CD4-positive, alpha-beta T cell treated with Interleukin-10 for 1 hour (primary cell): ENCODE results near the gene OMG.
"Not testable (repeated sequence)": the region's sequence is repeated elsewhere in the genome, so short reads cannot be mapped to it uniquely, and the experiment has no call there.

Experiments used
- DNase-seq: peaks from one replicate; pipeline ENCODE4 v3.0.0-alpha.2; 2020

The OMG gene, protein sequence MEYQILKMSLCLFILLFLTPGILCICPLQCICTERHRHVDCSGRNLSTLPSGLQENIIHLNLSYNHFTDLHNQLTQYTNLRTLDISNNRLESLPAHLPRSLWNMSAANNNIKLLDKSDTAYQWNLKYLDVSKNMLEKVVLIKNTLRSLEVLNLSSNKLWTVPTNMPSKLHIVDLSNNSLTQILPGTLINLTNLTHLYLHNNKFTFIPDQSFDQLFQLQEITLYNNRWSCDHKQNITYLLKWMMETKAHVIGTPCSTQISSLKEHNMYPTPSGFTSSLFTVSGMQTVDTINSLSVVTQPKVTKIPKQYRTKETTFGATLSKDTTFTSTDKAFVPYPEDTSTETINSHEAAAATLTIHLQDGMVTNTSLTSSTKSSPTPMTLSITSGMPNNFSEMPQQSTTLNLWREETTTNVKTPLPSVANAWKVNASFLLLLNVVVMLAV

DNA sequence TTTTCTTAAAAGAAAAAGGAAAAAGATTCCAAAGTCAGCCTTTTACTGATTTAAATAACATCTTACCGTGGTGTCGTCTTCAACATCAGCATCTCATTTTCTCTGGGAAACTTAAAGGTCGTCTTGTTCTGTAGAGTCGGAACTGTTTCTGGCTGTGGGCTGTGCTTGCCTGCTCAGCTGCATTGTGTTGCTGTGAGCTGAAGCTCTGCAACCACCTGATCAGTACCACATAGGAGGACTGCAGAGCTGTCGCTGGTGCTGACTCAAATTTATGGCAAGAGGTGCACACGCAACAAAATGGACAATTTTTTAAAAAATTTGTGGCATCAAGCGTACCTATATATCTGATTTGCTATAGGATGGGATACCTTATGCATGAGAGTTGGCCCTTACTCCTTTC, at the start of gene OMG:
Gene OMG (minus strand): TSS at position 150 of the 400 bp plus-strand sequence. CDS start 908 bp downstream, outside the sequence.
- no peak for DNase-seq

DNA sequence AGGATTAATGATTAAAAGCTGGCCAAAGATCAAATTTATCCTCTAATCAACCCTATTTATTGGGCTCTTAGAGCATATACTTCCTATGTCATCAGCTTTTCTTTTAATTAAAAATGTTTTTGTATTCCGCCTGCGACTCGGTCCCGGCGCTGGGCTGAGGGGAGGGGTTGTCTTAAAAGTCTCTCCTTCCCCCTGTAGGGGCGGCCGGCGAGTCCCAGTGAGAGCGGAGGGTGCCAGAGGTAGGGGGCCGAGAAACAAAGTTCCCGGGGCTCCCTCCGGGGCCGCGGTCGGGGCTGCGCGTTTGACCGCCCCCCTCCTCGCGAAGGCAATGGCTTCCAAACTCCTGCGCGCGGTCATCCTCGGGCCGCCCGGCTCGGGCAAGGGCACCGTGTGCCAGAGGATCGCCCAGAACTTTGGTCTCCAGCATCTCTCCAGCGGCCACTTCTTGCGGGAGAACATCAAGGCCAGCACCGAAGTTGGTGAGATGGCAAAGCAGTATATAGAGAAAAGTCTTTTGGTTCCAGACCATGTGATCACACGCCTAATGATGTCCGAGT, 48.2 kb upstream of the OMG start:
- not testable (repeated sequence) for DNase-seq

DNA sequence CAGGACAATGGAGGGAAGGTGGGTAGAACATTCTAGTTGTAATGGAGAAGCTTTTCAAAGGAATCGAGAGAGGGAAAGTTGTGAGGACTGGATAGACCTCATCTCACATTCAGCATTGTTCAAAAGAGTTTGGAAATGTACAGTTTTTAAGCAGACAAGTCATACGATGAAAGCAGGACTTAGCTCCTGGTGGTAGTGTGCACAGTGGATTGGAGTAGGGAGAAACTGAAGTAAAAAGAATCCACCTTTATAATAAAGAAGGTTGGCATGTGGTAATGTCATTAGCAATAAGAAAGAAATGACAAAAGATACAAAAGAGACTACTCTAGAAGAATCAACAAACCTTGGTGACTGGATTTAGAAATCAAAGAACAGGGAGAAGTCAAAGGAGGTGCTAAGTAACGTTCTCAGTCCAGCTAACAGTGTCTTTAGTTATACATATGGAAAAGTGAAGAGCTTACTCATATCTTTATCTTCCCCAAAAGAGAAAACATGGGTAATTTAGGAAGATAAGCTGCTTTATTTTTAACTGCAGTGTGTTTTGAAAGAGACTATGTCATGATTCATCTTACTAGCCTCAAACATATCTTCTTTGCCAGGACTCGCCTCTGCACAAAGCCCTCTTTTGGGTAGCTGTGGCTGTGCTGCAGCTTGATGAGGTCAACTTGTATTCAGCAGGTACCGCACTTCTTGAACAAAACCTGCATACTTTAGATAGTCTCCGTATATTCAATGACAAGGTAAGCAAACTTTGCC, 43.0 kb upstream of the OMG start:
- no peak for DNase-seq

DNA sequence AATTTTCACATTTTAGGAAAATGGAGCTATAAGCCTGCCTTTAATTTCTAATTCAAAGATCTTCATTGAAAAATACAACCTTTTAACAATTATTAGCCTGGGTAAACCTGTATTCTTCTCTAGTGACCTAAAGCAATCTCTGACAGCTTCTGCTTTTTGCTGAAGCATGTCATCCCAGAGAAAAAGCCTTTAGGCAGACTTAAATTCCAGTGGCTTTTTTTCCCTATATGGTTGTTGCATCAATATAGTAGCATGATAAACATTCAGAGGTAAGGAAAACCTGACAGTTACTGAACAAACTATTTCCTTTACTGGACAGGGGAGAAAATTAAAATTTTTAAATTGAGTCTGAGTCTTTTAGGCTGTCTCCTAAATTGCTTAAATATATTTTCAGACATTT, 32.2 kb upstream of the OMG start:
- DNase-seq = no peak

DNA sequence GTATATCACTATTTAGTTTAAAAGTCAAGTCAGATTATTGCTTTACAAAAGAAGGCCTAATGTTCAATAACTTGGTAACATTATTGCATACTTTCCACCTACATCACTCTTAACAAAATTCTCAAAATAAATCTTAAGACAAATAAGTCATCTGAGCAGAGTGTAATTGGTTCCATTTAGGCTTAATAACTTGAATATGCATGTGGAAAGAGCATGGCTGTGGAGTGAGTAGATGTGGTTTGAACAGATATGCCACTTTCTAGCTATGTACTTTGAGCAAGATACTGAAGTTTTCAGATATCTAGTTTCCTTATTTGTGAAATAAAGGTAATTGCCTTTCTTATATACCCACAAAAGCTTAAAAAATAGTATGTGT, 31.1 kb upstream of the OMG start:
- DNase-seq = no peak

DNA sequence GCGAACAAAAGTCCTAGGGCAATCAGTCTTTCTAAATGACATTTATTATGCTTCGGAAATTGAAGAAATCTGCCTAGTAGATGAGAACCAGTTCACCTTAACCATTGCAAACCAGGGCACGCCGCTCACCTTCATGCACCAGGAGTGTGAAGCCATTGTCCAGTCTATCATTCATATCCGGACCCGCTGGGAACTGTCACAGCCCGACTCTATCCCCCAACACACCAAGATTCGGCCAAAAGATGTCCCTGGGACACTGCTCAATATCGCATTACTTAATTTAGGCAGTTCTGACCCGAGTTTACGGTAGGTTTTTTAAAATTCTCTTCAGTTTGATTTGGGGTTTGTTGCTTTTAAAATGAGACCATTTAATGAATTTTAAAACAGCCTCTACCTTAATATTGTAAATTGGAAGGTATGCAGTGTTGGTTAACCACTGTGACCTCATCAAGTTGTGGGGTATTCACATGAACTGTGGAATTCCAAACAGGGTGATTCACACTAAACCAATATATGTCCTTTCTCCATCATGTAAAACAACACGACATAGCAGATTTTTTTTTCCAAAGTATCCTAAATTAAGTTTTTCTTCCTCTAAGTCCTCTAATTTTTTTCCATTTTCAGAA, 30.6 kb upstream of the OMG start:
- DNase-seq = no peak

DNA sequence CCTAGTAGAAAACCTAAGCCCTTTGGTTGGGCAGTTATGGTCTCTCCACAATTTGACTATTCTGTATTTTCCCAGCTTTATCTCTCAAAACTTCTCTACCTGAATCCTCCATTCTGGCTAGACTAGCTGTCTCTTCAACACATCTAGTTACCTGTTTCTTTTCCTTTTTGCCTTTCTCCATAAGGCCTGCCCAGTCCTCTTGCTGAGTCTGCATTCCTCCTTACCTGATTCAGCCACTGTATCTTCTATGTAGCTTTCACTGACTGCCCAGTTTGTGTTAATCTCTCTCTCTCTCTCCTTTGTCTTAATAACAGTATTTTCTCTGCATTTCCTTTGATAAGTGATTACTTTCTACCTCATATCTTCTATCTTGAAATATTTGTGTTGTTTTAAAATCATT, 26.5 kb upstream of the OMG start:
- DNase-seq = no peak

DNA sequence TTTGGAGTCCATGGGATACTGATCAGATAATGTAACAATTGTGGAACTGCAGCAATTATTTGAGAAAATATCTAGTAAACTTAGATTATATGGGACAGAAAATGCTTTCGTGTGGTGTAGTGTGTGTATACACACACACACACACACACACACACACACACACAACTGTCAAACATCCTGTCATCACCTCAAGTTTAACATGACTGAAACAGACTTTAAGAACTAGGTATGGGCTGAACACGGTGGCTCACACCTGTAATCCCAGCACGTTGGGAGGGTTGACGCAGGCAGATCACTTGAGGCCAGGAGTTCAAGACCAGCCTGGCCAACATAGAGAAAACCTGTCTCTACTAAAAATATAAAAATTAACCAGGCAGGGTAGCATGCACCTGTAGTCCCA, 24.9 kb upstream of the OMG start:
- DNase-seq = peak; percentile 60

DNA sequence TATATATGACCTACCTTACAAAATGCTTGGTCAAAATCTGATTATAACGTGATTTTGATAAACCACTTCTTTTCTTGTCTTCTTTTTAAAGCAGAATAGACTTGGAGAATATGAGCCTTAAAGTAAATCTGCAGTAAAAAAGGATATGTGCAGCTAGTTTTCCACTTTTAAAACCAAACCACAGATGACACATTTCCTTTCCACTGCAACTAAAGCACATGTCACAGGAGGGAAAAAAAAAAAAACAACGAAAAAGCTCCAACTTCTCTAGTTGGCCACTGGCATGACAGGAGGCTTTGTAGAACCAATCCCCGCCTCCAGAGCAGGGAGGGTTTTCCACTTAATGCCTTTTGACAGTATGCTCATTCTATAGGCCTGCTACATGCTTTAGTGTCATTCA, 24.4 kb upstream of the OMG start, which contains the start of gene EVI2A:
Gene EVI2A (minus strand): TSS at position 142 of the 400 bp plus-strand sequence. CDS start 2,609 bp downstream, outside the sequence.
- peak; percentile 89 for DNase-seq

DNA sequence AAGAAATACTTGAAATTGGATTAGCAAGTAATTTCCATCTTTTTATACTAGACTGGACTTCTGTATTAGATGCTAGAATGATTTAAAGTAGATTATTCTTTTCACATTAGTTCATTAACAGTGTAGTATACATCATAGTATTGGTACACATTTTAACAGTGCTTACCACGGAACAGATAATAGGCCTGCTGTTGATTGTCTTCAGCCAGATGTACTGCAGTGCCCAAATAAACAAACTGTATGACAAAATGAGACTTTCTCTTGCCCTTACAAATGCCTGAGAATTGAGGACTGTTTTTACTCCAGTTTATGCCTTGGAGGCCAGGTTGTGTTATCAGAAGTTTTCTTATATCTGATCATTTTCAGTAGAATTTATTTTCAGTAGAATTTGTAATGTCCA, 23.8 kb upstream of the OMG start:
- DNase-seq = no peak

DNA sequence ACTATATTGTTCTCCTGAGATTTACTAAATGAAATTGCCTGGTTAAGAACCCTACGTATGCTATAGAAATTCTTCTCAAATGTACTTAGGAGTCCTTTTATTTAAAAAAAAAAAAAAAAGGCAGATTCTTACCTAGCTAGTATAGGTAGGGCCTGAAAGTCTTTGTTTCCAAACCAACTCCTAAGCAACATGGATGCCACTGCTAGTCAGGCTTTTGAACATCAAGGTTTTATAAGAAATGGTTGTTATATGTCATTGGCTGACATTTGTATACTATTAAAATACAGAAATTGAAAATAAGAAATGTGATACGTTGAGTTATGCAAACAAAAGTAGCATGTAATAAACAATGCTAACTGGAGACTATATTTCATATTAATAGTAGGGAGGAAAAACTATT, 23.2 kb upstream of the OMG start:
- DNase-seq = no peak

DNA sequence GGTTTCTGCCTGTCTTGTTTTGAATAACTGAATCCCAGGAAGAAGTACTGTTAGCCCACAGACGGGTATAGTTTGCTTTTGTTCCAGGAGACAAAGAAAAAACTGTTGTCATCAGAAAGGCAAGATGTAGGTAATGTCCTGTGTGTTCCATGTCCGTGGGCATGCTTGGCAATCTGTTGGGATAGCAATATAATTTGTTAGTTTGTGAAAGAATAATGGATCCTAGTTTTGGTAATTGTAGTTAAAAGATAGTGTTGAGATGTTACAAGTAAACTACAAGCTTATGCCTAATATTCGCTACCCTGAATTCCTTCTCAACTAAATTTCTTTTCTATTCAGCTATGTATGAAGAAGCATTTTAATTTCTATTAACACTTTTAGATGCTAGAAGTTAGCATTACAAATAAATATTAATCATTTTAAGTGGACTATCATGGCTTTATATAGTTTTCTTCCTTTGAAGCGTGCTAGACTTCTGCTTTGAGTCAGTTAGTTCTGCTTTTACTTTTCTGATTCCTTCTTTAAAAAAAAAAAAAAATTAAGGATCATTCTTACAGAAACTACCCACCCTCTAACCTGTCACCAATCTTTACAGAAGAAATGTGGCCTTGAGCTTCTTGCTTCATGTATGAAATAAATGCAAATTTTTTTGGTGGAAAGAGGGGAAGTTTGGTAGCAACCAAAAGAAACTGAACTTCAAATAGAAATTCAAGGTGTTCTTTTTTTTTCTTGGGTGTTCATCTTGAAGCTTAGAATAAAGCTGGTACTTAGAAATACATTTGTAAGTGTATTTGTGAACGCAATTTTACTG, 22.0 kb upstream of the OMG start:
- DNase-seq = peak; percentile 60

DNA sequence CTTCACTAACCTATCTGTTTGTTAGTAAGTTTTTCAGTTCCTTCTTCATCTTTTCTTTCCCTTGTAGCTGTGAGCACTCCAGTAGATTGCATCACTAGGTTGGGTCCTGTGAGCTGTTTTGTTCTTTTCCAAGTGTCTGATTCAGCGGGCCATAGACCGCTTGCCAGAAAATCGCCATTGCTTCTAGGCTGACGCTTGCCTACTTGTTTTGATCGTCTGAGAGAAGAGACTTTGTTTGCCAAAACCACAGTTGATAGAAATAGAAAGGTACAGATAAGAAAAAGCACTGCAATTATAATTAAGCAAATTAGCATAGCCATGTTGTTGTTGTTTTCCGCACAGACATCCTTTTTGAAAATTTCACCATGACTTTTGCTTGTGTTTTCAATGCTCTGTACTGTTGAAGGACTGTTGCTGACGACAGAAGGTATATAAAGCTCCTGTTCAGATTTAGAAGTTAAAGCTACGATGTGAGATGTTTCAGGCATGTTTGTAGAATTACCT, 21.3 kb upstream of the OMG start:
- peak; percentile 72 for DNase-seq

DNA sequence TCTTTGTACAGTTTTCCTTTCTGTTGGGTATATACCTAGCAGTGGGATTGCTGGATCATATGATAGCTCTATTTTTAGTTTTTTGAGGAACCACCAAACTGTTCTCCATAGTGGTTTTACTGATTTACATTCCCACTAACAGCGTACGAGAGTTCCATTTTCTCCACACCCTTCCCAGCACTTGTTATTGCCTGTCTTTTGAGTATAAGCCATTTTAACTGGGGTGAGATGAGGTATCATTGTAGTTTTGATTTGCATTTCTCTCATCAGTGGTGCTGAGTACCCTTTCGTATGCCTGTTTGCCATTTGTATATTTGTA, 17.7 kb upstream of the OMG start:
- no peak for DNase-seq

DNA sequence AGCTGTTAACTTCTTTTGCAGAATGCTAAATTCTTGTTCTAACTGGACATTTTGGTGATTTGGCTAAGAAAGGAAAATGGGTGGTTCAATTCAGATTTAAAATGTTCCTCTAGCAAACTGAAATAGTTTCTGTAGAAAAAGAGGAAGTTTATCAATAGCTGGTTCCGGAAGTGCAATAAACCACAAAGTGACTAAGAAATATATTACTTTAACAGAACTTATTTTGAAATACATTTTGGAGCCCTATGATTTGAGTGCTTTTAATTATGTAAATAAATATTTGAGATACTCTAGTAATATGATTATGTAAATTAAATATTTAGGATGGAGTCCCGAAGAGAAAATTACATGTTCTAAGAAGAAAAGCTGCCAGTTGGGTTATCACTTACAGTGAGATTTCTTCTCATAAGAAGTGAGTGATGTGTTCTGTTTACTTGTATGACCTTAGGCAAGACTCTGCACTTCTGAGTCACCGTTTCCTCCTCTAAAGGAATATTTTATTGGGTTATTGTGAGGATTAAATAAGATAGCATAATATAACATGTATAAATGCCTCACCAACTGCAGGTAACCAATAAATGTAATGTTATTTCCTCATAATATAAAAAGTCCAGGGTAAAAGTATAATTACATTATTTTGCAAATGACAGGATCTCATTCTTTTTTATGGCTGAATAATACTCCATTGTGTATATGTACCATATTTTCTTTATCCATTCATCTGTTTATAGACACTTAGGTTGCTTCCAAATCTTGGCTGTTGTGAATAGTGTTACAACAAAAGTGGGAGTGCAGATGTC, 17.1 kb upstream of the OMG start, which contains the start of gene EVI2B:
Gene EVI2B (minus strand): TSS at position 73 of the 800 bp plus-strand sequence. CDS start 8,445 bp downstream, outside the sequence.
- DNase-seq = peak; percentile 62

DNA sequence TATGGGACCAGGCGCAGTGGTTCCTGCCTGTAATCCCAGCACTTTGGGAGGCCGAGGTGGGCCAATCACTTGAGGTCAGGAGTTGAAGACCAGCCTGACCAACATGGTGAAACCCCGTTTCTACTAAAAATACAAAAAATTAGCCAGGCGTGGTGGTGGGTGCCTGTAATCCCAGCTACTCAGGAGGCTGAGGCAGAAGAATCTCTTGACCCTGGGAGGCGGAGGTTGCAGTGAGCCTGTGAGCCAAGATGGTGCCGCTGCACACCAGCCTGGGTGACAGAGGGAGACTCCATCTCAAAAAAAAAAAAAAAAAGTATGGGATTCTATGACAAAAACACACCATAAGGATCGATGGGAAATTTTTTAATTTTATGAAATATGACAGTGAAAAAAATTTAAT, 15.2 kb upstream of the OMG start:
- peak; percentile 58 for DNase-seq

DNA sequence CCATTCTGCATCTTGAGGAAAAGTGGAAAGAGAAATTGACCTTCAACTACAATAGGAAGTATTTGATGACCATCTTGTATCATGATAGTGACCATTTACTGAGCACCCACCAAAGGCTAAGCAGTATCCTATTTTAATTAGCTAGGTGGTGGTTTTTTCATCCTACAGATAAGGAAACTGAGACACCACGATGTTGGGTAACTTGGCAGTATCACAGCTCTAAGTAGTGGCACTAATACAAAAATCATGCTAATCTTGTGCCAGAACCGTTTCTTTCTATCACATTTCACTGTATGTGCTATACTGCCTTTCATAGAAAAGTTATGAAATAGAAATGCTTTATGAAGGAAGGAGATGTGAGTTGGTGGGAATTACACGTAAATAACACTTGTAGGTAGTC, 14.5 kb upstream of the OMG start:
- no peak for DNase-seq

DNA sequence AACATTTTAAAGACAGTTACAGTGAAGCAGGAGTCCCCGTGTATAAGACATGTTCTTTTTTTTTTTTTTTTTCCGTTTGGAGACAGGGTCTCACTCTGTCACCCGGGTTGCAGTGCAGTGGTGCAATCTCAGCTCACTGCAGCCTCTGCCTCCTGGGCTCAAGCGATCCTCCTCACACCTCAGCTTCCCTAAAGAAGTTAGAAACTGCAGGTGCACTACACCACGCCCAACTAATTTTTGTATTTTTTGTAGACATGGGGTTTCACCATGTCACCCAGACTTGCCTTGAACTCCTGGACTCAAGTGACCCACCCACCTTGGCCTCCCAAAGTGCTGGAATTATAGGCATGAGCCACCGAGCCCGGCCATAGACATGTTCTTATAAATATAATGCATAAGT, 13.8 kb upstream of the OMG start:
- DNase-seq = no peak

DNA sequence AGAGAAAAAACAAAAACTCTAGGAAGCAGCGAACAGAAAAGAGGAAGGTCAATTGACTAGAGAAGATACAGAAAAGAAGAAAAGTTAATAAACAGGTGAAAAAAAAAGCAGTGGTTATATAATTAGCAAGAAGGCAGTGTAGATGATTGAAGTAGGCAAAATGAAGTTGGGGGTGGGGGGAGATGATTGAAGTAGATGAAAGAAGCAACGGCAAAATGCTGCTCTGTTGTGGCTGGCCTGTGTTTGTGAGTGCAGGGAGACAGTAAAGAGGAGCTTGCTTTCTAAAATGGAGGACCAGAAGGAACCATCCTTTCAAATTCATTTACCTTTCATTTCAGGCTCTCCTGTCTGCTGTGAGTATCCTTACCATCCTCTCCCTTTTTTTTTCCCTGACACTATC, 13.2 kb upstream of the OMG start:
- peak; percentile 83 for DNase-seq

DNA sequence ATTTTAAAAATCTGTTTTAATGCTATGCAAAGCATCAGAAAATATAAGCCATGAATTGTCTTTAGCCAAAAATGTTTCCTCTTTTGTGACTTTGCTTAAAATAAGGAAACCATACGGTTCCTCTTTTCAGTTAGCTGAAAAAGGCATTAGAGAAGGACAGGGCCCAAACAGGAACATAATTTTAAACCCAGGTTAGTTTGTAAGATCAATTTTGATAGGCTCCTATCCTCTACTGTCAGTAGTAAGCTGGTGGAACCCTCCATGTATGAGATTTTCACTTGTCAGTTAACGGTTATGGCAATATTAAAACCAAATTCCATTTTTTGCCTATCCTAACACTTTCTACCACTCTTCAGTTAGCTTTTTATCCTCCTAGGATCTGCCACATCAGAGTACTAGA, 12.5 kb upstream of the OMG start:
- DNase-seq = peak; percentile 57
